ENCODE data around the gene ATP1A1.

Gene ATP1A1

DNA sequence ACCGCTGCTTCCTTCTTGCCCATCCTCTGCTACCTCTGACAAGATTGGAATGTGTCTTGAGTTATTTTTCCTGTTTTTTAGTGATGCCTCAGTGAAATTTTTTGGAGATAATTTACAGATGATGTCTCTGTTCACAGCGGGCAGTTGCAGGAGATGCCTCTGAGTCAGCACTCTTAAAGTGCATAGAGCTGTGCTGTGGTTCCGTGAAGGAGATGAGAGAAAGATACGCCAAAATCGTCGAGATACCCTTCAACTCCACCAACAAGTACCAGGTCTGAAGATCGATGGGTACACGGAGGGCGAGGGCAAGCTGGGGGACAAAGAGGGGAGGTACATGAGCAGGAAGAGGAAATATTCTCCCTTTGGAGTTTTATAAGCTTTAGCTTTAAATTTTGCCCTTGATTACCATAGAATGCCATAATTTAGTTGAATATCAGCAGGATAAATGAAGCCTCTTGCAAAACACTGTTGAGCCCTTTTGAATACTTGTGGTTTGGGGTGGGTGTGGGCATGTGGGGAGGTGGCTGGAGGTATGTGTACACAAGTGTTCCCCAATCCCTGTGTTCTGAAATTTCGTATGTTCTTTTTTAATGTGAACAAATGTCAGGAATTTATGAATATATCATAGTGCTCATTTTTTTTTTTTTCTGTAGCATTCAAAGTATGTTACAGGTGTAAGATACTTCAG lies 19.8 kb downstream of the ATP1A1 start:
- DNase-seq, result no peak

DNA sequence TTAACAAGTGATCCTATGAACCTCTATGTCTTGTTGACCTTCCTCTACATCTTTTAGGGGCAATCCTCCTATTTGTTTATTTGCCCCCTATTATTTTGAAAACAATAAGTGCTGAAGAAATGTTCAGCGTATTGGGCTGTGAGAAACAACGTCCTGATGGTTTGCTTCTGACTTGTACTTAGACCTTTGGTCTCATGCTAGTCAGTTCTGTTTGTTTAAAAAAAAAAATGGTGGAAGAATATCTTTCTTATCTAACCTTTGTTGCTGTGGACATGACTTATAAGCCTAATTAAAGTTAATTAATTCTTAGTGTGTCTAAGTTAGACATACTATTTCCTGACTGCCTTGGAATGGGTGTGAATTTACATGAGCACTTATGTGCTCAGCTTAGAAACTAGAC lies 20.7 kb downstream of the ATP1A1 start:
- DNase-seq, result no peak

DNA sequence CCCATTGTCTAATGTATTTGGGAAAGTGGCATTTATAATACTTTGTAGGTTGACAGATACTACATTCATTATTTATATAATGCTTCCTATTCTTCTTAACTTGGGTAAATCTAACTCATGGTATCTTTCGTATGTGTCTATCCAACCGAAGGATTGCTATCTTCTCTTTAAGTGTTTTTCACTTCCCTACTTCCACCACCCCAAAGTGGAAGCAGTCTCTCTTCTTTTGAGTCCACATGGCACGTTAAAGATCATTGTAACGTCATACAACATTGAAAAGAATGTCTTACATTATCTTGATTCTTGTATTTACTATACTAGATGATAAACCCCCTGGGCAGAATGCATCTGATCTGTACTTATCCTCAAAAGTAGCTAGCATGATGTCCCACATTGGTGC lies 21.2 kb downstream of the ATP1A1 start:
- no peak for DNase-seq

DNA sequence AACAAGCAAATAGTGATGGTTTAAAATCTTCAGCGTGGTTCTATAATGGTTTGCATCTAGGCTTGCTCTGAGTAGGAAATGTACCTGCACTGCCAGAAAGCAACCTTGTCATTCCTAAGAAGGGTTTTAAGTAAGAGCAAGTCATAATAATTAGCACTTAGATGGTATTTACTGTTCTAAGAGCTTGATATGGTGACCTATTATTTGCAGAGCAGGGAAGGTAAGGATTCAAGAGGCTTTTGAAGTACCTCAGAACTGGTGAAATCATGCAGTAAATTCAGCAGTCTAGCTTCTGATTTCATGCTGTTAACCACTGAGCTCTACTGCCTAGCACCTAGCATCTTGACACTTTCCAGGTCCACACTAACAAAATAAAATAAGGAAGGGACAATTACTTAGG lies 23.7 kb downstream of the ATP1A1 start:
- DNase-seq, result no peak

DNA sequence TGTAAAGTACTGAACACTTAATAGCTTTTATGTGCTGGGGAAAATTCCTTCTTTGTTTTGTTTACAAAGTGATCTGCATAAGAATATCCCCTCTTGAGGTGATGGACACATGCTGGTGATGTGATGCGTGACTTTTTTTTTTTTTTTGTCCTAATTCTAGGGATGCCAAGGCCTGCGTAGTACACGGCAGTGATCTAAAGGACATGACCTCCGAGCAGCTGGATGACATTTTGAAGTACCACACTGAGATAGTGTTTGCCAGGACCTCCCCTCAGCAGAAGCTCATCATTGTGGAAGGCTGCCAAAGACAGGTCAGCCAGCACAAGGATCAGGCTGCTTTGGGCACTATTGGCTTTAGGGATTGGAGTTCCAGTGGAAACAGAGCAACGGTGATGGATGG lies 24.7 kb downstream of the ATP1A1 start:
- DNase-seq, result no peak

DNA sequence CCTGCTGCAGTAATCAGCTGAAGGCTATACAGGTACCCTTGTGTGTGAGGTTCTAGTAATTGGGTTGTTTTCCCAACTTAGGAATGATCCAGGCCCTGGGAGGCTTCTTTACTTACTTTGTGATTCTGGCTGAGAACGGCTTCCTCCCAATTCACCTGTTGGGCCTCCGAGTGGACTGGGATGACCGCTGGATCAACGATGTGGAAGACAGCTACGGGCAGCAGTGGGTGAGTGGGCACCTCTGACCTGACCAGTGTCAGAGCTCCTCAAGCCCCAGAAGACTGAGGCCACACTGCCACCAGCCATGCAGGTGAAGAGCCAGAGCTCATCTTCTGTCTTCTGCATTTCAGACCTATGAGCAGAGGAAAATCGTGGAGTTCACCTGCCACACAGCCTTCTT lies 27.7 kb downstream of the ATP1A1 start:
- DNase-seq, result no peak

DNA sequence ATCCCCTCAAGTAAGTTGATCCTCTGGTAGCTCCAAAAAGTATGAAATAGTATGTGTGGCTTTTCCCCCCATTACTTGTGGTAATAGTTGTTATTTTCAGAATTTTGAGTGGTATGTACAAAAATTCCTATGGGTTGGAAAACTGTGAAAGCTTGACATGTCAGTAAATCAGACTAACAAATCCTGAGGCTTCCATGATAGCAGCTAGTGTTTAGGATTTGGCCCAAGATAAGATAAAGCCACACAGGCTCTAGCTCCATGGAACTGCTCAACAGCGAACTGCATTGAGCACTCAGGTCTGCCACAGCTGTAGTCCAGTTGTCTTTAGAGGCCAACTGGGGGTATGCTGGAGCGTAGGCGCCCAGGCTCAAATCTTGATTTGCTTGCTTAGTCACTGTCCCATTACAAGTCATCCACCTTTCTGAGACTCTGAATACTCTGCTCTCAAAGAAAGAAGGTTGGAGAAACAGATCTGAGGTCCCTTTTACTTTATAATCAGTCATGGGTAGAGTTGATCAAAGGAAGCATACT lies 28.7 kb downstream of the ATP1A1 start:
- DNase-seq, result no peak

DNA sequence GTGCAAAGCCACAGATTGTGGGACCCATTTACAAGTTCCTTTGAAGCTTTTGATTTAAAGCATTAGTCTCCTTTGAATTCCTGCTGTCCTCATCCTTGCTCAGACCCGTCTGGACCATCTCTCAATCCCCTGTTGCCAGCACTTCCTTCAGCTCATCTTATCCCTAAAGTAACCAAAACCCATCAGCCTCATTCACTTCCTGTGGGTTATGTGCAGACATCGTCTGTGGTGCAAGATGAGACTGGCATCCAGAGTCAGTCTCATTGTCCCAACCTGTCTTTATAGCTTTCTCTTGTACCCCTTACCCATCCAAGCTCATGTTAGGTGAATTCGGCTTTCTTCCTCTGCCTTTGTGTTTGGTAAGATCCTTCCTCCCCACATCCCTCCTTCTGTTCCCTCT lies 29.3 kb downstream of the ATP1A1 start:
- no peak for DNase-seq

DNA sequence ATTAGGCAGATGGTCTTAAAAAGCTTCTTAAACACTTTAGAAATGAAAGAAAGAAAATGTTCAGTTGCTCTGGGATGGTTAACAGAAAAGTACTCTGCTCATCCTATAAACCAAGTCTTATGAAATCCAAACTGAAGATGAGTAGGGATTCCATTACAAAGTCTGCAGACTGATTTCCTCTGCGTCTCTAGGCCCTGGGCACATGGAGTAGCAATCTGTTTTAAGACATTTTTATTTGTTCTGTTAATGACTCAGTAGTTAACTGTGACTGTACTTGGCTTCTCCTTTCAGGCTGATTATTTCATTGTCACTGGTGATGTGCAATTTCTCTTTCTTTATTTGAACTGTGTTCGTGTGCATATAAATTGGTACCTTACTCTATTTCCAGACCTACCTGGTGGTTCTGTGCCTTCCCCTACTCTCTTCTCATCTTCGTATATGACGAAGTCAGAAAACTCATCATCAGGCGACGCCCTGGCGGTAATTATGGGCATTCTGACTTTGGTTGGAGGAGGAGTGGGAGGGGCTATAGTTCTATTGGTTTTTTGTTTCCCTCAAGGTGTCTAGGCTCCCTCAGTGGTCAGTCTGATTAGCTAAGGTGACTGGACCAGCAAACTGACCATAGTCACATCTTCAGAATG lies 30.6 kb downstream of the ATP1A1 start:
- DNase-seq, result no peak

DNA sequence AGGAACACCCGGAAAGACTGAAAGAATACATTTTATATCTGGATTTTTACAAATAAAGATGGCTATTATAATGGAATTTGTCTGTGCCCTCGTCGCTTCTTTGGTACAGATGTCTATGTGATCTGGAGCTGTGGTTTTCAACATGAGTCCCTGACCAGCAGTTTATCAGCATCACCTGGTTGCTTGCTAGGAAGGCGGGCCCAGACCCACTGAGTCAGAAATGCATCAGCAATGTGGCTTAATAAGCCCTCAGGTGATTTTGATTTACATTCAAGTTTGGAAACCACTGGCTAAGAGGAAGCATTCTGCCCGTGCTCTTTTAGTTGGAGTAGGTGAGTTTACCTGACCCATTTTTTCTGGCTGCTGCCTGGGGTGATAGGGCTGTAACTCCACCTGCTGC lies 31.7 kb downstream of the ATP1A1 start:
- DNase-seq, result no peak

DNA sequence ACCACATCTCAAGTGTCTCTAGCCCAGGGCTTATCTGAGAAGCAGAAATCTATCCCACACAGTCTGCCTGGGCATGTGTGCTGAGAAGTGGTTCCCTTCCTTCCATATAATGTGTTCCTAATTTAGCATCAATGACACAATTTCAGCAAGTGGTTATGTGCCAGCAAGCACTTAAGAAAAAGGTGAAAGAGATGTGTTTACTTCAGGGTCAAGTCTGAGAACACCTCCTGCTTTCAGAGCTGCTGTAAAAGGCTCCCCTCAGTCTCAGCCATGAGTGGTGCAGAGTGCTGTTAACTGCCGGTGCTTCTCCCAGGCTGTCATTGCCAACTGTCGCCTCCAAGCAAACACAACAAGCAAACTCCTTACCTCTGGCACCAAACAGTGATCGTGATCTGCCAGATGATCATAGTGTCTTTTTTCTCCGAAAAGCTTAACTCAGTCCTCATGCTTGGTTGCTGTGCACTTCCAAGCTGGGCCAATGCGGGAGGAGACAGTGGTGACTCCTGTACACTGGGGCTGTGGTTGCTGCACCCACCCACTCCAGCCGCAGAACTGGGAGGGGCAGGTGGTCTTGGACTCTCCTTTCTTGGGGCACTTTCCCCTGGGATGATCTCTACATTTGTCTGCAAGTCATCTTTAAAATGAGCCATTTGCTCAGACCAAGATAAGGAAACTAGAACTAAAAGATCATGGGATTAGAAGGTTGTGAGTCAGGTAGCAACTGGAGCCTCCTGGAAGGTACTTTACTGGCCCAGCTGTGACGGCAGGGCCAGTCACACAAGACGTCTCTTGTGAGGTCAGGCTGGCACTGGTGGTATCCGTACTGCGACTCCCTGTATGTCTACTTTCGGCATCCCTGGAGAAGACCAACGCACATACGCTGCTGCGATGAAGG lies 32.4 kb downstream of the ATP1A1 start:
- DNase-seq, result no peak

DNA sequence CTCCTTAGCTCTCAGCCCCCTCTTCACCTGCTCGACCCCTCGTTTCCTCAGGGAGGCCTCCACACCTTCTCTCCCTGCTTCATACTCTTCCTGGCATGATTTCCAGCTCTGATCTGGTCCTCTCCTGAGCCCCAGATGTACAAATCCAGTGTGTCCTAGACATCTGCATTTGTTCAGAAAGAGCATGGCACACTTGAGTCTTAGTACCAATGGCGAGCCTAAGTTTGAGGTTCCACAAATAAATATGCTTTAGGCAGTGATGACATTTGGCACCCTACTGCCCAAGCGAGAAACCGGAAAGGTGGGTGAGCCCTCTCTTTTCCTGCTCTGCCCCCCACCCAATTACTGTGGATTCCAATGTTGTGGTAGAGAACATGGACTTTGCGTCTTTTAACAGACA lies 34.0 kb downstream of the ATP1A1 start:
- DNase-seq, result no peak

DNA sequence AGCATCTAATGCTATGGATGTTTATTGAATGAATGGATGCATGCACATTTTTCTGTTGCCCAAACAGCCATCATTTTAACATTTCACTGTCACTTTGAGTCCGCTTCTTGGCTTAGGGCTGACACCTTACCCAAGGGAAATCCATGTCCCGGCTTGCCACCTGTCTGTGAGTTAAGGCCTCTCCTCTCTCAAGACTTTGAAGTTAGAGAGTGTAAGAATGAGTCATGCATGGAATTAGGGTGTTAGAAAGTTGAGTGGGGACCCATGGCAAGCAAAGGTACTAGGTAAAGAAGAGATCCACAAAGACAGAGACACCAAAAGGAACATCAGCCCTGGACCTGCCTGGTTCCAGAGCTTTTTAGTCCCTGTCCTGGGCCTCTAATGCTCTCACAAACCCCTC lies 35.1 kb downstream of the ATP1A1 start:
- no peak for DNase-seq

DNA sequence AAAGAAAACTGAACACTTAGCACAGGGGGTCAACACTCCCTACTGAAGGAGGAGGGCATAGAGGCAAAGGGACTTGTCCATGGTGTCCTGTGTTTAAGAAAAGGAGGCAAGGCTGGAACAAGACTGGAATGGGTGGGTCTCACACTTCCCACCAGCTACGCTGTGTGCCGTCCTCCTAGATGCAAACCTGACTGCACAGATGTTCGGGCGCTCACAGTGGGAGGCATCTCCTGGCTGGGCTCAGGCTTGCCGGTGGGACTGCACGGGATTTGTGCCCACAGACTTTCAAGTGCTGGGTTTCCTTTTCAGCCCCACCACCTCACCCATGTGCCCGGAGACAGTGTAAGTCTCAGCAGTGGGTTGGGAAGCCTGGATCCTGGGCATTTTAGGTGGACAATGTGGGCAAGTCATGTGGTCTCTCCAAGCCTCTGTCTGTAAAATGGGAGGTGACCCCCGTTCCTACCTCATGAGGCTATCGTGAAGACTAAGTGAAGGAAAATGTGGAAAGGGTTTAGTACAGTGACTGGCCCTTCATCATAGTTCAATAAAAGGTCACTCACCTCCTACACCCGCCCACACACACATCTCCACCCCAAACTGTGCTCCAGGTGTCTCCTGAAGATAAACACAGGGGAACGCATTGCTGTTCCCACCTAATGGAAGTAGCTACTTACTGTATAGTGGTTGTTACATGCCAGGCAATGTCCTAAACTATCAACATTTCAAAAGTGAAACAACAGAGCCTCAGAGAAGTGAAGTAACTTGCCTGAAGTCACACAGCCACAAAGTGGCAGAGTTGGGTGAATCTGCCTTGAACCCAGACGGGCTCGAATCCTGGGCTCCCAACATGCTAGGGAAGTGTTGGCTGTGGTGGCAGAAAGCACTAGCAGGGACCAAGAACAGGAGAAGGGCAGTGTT lies 36.0 kb downstream of the ATP1A1 start:
- no peak for DNase-seq

DNA sequence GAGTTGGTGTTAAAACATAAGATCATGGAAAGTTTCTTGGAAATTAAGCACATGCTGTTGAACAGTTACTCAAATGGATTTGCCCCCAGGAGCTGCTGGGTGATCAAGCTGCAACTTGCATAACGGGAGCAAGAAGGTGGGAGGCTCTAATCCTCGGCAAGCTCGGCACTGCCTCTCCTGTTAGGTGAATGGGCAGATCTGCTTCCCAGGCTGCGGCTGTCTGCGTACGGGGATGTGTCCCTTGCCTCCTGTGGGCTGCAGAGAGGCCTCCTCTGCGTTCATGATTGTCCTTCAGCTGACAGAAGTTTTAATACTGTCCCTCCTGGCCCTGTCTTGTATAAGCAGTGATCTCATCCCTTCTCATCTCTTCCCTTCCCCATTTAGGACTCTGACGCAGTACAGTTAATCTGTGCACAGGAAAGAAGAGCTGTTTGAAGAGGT lies 36.7 kb downstream of the ATP1A1 start:
- no peak for DNase-seq

DNA sequence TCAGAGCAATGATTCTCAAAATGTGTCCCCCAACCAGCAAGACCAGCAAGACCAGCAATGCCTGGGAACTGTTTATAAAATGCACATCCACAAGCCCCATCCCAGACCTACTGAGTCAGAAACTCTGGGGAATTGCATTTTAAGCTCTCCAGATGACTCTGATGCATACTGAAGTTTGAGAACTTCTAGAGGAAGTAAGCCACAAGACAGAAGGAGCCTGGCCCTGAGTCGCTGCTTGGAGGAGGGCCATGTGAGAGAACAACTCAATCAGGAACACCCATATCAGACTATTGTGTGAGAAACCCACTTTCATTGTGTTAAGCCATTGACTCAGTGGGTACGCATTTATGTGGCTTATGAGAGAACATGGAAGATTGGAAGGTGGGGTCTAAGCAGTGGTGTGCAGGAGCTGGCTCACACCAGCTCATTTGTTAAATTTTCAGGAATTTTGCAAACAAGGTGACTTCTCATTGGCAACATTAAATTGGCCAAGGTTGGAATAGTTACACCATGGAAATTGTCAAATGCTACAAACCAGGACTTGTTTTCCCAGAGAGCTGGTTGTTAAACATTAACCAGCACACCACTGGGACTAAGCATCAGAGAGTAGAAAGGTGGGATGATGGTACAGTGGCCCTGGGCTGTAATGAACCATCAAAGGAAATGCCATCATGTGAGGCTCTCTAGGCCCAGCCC lies 38.9 kb downstream of the ATP1A1 start:
- DNase-seq, result no peak

DNA sequence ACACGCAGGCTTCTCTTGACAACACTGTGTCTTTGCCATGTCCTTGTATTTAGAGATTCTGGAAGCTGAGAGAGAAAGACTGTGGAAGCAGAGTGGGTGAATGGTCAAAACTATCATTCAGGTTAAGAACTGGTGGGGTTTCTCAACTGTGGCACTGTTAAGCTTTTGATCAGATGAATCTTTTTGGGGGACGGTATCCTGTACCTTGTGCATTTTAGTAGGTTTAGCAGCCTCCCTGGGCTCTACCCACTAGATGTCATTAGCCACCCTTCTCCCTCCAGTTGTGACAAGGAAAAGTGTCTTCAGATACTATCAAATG lies 39.4 kb downstream of the ATP1A1 start:
- DNase-seq, result no peak

DNA sequence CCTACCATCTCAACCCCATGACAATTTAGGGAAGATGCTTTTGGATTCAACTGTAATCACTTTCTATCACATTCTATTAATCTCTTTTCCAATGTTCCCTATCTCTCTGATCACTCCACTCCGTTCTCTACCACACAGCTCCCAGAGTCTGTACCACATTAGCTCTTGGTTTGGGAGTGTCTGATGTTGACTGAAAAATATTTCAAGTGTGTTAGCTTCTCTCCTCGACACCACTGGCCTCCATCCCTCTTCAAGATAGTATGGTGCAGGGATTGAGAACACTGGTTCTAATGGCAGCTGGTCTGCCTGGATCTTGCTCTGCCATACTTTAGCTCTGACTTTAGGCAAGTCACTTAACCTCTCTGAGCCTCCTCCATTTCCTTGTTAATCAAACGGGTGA lies 39.9 kb downstream of the ATP1A1 start:
- no peak for DNase-seq

DNA sequence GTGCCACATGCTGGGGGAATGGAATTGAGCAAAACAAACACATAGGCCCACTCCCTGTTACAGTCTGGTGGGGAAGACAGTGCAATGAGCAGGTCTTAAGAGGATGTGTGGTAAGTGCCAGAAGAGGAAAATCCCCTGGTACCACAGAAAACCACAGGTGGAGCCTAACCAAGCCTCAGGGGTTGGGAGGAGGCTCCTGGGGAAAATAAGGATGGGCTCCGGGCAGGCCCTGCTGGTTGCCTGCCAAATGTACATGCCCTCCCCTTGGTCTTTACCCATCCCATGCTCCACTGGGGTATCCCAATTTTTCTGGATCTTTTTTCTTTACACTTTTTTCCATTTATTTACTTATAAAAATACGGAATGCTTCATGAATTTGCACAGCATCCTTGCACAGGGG lies 40.4 kb downstream of the ATP1A1 start:
- DNase-seq, result no peak

DNA sequence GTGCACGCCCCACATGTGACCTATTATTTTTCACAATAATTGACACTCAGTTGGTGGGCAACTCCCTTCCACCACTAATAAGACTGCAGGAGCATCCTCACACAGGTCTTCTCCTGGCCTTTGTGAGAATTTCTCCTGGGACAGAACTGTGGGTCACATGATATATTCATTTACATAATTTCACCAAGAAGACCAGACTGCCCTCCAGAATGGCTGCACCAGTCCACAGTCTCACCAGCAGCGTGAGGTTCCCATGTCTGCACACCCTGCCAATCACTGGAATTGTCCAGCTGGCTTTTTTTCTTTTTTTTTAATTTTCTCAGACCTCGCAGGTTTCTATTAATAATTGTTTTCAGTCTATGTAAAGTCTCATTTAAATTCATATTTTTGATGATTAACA lies 41.3 kb downstream of the ATP1A1 start:
- DNase-seq, result no peak

DNA sequence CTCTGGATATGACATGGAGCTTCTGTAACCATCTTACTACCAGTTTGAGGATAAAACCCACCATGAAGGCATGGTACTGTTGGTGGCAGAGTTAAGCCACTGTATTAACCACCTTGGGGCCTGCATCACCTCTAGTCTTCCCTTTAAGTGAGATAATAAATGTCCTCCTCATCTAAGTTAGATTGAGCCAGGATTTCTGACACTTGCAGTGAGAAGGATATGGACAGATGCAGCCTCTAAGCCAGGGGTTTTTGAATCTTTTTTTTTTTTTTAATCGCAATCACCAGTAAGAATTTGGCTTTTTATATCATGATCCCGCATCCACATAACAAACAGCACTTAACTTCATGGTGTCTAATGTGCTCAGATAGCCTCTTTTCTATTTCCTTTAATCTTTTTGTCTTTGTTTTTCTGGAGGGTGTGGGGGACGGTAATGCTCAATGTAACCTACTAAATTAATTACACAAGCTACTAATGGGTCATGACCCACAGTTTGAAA lies 42.2 kb downstream of the ATP1A1 start:
- no peak for DNase-seq

All from activated CD4-positive, alpha-beta T cell treated with anti-CD3 and anti-CD28 coated beads, Interleukin-2, Interleukin-6, amounts not matched to agents 100 ng/mL and 50 ng/mL, durations not matched to agents 16 hours and 8 hours (primary cell).